HG03175 (cell line): Measurements from ENCODE around the gene TRMT112.
"Not testable (repeated sequence)": the region's sequence is repeated elsewhere in the genome, so short reads cannot be mapped to it uniquely, and the experiment has no call there.

ENCODE experiments used
- ATAC-seq: cut with Tn5 transposase; IDR thresholded peaks from one replicate; pipeline ENCODE4 v1.9.1; 2021; ENCODE audit warnings: mild to moderate bottlenecking, moderate library complexity; ENCODE audit not compliant: unreplicated experiment

Gene TRMT112

GRCh38 chr11:64314805-64315561, 2.4 kb downstream of the TRMT112 start:
- no peak for ATAC-seq

GRCh38 chr11:64314146-64314804, 3.1 kb downstream of the TRMT112 start:
- no peak for ATAC-seq

DNA sequence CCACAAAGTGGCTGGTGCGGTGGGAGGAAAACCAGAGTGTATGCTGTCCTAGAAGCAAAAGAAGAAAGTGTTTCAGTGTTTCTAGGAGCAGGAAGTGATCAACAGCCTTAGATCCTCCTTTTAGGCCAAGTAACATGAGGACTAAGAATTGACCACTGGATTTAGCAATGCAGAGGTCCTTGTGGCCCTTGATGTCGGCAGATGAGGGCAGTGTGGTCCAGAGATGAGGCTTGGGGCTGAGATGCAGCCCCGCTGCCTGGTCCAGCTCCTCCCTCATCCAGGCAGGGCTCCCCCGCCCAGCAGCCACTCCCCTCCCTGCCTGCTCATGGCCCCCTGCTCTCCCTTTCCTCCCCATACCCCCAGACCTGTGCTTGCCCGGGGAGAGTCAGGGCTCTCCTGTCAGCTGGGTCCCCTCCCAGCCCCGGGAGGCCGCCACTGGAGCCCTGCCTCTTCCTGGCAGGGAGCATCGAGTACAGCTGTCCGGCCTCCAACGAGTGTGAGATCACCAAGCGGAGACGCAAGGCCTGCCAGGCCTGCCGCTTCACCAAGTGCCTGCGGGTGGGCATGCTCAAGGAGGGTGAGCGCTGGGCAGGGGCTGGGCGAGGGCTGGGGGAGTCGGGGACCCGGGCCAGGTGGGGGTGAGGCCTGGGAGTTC, 3.7 kb downstream of the TRMT112 start:
- ATAC-seq: no peak

DNA sequence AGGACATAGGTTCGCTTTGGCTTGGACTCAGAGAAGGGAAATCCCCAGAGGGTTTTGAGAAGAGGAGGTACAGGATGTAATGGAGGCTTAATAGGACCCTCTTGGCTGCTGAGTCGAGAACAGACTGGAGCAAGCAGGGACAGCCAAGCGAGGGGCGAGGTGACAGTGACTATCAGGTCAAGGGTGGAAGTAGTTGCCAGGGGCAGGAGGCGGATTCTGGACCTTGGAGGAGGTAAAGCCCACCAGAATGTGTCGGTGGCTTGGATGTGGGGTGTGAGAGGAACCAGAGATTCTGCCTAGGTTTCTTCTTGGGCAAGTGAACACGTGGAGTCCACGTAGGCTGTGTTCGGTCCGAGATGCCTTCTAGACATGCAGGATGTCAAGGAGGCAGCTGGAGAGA, 4.4 kb downstream of the TRMT112 start:
- ATAC-seq: no peak

- ATAC-seq: not testable (repeated sequence)
Measured at GRCh38 chr11:64307795-64308194, 9.6 kb downstream of the TRMT112 start.

- ATAC-seq: no peak
Measured at GRCh38 chr11:64306876-64307622, 10.3 kb downstream of the TRMT112 start.

- no peak for ATAC-seq
Measured at GRCh38 chr11:64306563-64306875, 10.8 kb downstream of the TRMT112 start.

- peak; percentile 14 for ATAC-seq
Measured at GRCh38 chr11:64305691-64306562, 11.4 kb downstream of the TRMT112 start.

- ATAC-seq: peak; percentile 73
Measured at GRCh38 chr11:64305075-64305690, 12.2 kb downstream of the TRMT112 start, which contains the start of gene ESRRA. Gene ESRRA (plus strand): TSS chr11:64305524. CDS start chr11:64307180, 1,656 bp downstream.

DNA sequence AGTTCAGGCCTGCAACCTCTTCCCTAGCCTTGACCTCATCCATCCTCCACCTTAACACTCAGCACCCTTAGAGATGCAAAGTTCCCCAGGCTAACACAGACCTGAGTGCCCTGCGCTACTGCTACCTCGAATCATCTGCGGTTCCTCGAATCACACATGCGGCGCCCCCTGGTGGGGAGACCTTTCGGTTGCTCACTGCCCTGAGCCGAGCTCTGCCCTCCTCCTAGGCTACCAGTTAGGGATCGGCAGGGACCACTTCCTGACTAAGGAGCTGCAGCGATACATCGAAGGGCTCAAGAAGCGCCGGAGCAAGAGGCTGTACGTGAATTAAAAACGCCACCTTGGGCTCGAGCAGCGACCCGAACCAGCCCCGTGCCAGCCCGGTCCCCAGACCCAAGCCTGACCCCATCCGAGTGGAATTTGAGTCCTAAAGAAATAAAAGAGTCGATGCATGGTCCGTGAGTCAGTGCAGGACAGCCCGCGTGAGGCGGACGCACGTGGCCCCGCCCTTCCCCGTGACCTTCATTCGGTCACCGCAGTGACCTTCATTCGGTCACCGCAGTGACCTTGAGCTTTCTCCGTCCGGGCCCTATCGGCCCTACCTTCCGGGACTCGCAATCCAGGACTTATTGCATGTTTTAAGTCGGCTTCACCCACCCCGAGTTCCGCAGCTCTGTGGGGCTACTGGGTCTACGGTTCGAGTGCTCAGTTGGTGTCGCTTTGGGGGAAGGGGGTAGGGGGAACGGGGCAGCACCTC, 12.9 kb downstream of the TRMT112 start:
- peak; percentile 35 for ATAC-seq

GRCh38 chr11:64304032-64304315, 13.4 kb downstream of the TRMT112 start:
- ATAC-seq: no peak

DNA sequence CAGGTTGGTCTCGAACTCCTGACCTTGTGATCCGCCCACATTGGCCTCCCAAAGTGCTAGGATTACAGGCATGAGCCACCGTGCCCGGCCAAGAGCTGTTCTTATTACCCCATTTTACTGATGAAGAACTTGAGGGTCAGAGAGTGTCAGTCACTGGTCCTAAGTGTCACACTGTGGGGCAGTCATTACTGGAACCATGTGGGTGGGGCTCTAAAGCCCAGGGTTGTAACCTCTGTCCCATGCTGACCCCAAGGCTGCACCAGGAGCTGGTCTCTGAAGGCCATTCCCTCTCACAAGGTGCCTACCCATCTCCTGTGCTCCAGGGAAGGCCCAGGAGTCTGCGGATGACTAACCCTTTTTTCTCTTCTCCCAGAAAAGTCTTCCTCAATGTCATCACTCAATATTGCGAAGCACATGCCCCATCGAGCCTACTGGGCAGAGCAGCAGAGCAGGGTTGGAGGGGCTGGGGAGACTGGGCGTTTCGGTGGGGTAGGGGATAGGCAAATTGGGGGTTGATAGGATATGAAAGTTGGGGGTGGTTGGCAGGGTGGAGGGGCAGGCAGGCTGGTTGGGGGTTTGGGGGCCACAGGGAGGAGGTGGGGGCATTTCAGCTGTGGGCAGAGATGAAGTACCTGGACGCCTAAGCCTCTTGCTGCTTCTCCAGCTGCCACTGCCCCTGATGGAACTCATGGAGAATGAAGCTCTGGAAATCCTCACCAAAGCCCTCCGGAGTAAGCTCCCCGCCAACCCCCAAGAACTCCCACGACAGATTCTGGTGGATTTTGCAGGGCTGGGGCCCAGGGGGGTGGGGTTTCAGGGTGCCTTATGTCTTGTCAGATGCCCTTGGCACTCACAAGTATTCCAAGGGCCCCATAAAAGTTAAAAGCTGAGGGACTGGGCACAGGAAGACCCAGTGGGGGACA, 14.0 kb downstream of the TRMT112 start:
- no peak for ATAC-seq

- no peak for ATAC-seq
Measured at GRCh38 chr11:64299847-64300648, 17.3 kb downstream of the TRMT112 start, which contains the start of gene CATSPERZ. Gene CATSPERZ (plus strand): TSS chr11:64300358. CDS start chr11:64300411, 53 bp downstream.

DNA sequence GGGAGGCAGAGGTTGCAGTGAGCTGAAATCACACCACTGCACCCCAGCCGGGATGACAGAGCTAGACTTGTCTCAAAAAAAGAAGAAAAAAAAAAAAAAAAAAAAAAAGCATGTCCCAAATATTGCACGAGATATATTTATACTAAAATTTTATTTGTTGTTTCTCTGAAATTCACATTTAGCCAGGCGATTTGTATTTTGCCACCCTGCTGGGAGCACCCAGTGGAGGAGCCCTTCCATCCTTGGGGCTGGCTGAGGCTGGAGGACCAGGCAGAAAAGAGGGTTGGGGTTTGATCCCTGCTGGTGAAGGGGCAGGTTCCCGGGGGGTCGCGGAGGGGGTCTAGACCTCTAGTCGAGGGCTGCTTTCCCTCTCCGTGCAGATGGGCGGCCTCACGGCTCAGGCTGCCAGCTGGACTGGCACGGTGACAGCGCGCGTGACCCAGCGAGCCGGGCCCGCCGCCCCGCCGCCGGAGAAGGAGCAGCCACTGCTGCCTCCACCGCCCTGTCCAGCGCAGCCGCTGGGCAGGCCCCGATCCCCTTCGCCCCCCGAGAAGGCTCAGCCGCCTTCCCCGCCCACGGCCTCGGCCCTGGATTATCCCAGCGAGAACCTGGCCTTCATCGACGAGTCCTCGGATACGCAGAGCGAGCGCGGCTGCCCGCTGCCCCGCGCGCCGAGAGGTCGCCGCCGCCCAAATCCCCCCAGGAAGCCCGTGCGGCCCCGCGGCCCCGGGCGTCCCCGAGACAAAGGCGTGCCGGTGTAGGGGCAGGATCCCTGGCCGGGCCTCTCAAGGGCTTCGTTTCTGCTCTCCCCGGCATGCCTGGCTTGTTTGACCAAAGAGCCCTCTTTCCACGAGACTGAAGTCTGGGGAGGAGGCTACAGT, 18.2 kb downstream of the TRMT112 start:
- no peak for ATAC-seq

- ATAC-seq: no peak
Measured at GRCh38 chr11:64297699-64298358, 19.5 kb downstream of the TRMT112 start.
